NT2/D1 (cell line): ENCODE results near the gene C1orf21.

Experiments
- YY1 ChIP-seq: IDR thresholded peaks from 2 replicates; pipeline ENCODE4 v1.6.1; 2011; ENCODE audit not compliant: insufficient read length, insufficient read depth
- ZNF274 ChIP-seq: IDR thresholded peaks from 2 replicates; pipeline ENCODE4 v1.6.1; 2011; ENCODE audit warnings: mild to moderate bottlenecking, low read depth, low read length

DNA sequence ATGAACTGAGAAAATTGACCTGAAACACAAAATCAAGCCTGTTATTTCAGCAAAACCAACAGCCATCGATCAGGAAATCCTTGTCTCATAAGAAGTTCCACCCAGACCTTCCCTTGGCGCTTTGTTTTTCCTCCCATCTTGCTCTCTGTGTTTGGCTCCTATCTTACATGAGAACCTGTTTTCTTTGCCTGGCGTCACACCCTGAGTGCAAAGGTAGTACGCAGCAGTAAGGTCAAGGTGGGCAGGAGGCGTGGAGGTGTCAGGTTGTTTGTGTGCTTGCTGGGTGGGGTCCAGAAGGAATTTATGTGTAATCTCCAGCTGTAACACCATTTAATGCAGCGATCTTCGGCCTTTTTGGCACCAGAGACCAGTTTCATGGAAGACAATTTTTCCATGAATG is 50.5 kb downstream of the C1orf21 start:
- TF ChIP-seq YY1: no peak
- TF ChIP-seq ZNF274: no peak
